Rectal smooth muscle tissue (tissue), 1 donor: ENCODE data around the gene TNFAIP8L1.
A peak's percentile ranks its signal among the peaks of the same experiment; 100 is the strongest.
"Not testable (repeated sequence)": the region's sequence is repeated elsewhere in the genome, so short reads cannot be mapped to it uniquely, and the experiment has no call there.

Experiments used
- H3K27ac ChIP-seq: one replicate; pipeline ENCODE4 v1.7.0; 2013; ENCODE audit warnings: low read depth, low read length, inconsistent platforms
- H3K27me3 ChIP-seq: one replicate; pipeline ENCODE4 v1.7.0; 2013; ENCODE audit warnings: low read length; ENCODE audit not compliant: control insufficient read depth, insufficient read depth
- H3K36me3 ChIP-seq: one replicate; pipeline ENCODE4 v1.7.0; 2013; ENCODE audit warnings: low read length; ENCODE audit not compliant: control insufficient read depth, insufficient read depth
- H3K4me1 ChIP-seq: one replicate; pipeline ENCODE4 v1.7.0; 2013; ENCODE audit warnings: low read length; ENCODE audit not compliant: control insufficient read depth, insufficient read depth
- H3K4me3 ChIP-seq: one replicate; pipeline ENCODE4 v1.7.0; 2013; ENCODE audit warnings: low read length
- H3K9ac ChIP-seq: one replicate; pipeline ENCODE4 v1.7.0; 2013; ENCODE audit warnings: low read length

TNFAIP8L1 gene

GRCh38 chr19:4638828-4639530 lies at the start of gene TNFAIP8L1:
Gene TNFAIP8L1 (plus strand): TSS chr19:4639516. CDS start chr19:4651870, 12,354 bp downstream.
- peak within 1 kb of the TSS; percentile 81 for H3K4me3 ChIP-seq
- peak within 1 kb of the TSS; percentile 71 for H3K9ac ChIP-seq
- no peaks in the 10 kb centered on the region for H3K36me3 ChIP-seq
- H3K4me1 ChIP-seq, result peaks cover 12% of the 10 kb centered on the region
- no peaks in the 10 kb centered on the region for H3K27me3 ChIP-seq
- H3K27ac ChIP-seq, result peak within 1 kb of the TSS; percentile 83

- Histone ChIP-seq H3K4me3 (no peak overlapping the region), H3K27me3 (peaks cover 14% of the 10 kb centered on the region), H3K4me1 (no peaks in the 10 kb centered on the region), H3K36me3 (no peaks in the 10 kb centered on the region), H3K9ac (no peak overlapping the region), H3K27ac (no peak overlapping the region)
These were observed 49.5 kb upstream of the TNFAIP8L1 start for GRCh38 chr19:4589579-4590410.

GRCh38 chr19:4590559-4590958 lies 48.8 kb upstream of the TNFAIP8L1 start:
- H3K4me3 ChIP-seq, result no peak overlapping the region
- peaks cover 9% of the 10 kb centered on the region for H3K27me3 ChIP-seq
- no peaks in the 10 kb centered on the region for H3K4me1 ChIP-seq
- H3K36me3 ChIP-seq, result no peaks in the 10 kb centered on the region
- H3K27ac ChIP-seq, result no peak overlapping the region
- no peak overlapping the region for H3K9ac ChIP-seq

- Histone ChIP-seq H3K4me3 (no peak overlapping the region), H3K27ac (no peak overlapping the region), H3K36me3 (no peaks in the 10 kb centered on the region), H3K27me3 (peaks cover 5% of the 10 kb centered on the region), H3K9ac (no peak overlapping the region), H3K4me1 (no peaks in the 10 kb centered on the region)
These were observed 48.0 kb upstream of the TNFAIP8L1 start for GRCh38 chr19:4591320-4591719.

GRCh38 chr19:4592445-4592844 lies 46.9 kb upstream of the TNFAIP8L1 start:
- Histone ChIP-seq H3K36me3 (no peaks in the 10 kb centered on the region), H3K4me3 (no peak overlapping the region), H3K4me1 (no peaks in the 10 kb centered on the region), H3K27me3 (peaks cover 3% of the 10 kb centered on the region), H3K9ac (no peak overlapping the region), H3K27ac (no peak overlapping the region)

- H3K4me3 ChIP-seq, result no peak overlapping the region
- no peaks in the 10 kb centered on the region for H3K4me1 ChIP-seq
- no peak overlapping the region for H3K27ac ChIP-seq
- H3K9ac ChIP-seq, result no peak overlapping the region
- no peaks in the 10 kb centered on the region for H3K36me3 ChIP-seq
- H3K27me3 ChIP-seq, result peaks cover 3% of the 10 kb centered on the region
These were observed 45.9 kb upstream of the TNFAIP8L1 start for GRCh38 chr19:4593409-4593851.

GRCh38 chr19:4594201-4594600 lies 45.1 kb upstream of the TNFAIP8L1 start:
- H3K27me3 ChIP-seq, result peaks cover 3% of the 10 kb centered on the region
- no peak overlapping the region for H3K9ac ChIP-seq
- no peak overlapping the region for H3K4me3 ChIP-seq
- no peak overlapping the region for H3K27ac ChIP-seq
- no peaks in the 10 kb centered on the region for H3K4me1 ChIP-seq
- H3K36me3 ChIP-seq, result no peaks in the 10 kb centered on the region

GRCh38 chr19:4595158-4595557 lies 44.2 kb upstream of the TNFAIP8L1 start:
- H3K27ac ChIP-seq, H3K4me1 ChIP-seq, H3K4me3 ChIP-seq, H3K27me3 ChIP-seq, H3K36me3 ChIP-seq, H3K9ac ChIP-seq: not testable (repeated sequence)

GRCh38 chr19:4596033-4596904 lies 43.0 kb upstream of the TNFAIP8L1 start:
- Histone ChIP-seq H3K4me1 (no peaks in the 10 kb centered on the region), H3K36me3 (no peaks in the 10 kb centered on the region), H3K27me3 (peaks cover 6% of the 10 kb centered on the region), H3K4me3 (no peak overlapping the region), H3K27ac (no peak overlapping the region), H3K9ac (no peak overlapping the region)

GRCh38 chr19:4597278-4597974 lies 41.9 kb upstream of the TNFAIP8L1 start:
- Histone ChIP-seq H3K4me1 (no peaks in the 10 kb centered on the region), H3K27ac (no peak overlapping the region), H3K9ac (no peak overlapping the region), H3K4me3 (no peak overlapping the region), H3K27me3 (peaks cover 5% of the 10 kb centered on the region), H3K36me3 (no peaks in the 10 kb centered on the region)

- Histone ChIP-seq H3K4me1 (no peaks in the 10 kb centered on the region), H3K9ac (no peak overlapping the region), H3K27ac (no peak overlapping the region), H3K4me3 (no peak overlapping the region), H3K36me3 (no peaks in the 10 kb centered on the region), H3K27me3 (peaks cover 3% of the 10 kb centered on the region)
These were observed 41.2 kb upstream of the TNFAIP8L1 start for GRCh38 chr19:4597975-4598671.
